ENCODE measurements around the gene FHAD1.
"Not testable (repeated sequence)": the region's sequence is repeated elsewhere in the genome, so short reads cannot be mapped to it uniquely, and the experiment has no call there.

Gene FHAD1

DNA sequence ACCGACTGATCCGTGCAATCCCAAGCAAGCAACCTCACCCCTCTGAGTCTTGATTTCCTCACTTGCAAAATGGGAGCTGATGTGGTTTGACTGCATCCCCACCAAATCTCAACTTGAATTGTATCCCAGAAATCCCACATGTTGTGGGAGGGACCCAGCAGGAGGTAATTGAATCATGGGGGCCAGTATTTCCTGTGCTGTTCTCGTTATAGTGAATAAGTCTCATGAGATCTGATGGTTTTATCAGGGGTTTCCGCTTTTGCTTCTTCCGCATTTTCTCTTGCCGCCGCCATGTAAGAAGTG lies 58.4 kb downstream of the FHAD1 start:
- no peak for DNase-seq (ENCODE audit: low read depth in 3 of 3)

DNA sequence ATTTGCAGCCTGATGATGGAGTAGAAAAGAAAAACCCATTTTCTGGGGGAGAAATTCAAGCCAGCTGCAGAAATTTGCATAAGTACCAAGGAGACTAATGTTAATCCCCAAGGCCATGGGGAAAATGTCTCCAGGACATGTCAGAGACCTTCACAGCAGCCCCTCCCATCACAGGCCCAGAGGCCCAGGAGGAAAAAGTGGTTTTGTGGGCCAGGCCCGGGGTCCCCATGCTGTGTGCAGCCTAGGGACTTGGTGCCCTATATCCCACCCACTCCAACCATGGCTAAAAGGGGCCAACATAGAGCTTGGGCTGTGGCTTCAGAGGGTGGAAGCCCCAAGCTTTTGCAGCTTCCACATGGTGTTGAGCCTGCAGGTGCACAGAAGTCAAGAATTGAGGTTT lies 59.3 kb downstream of the FHAD1 start:
- DNase-seq (ENCODE audit: low read depth in 3 of 3) = not testable (repeated sequence)

DNA sequence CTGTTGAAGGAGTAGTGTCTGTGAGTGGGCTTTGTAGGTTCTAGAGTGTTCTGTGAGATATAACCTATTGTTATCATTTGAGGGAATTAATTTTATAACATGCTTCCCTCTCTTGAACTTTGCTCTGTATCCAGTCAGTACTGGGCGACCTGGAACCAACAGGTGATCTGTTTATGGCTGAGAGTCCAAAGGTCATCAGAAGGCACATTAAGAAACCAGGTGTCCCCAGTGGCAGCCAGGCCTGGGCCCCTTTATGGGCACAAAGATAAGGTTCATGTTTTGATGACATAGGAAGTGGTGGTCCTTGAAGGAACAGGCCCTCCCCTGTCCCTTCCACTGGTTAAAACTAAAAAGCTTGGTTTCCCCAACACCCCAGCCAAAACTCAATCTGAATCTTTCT lies 61.1 kb downstream of the FHAD1 start:
- no peak for DNase-seq (ENCODE audit: low read depth in 3 of 3)

DNA sequence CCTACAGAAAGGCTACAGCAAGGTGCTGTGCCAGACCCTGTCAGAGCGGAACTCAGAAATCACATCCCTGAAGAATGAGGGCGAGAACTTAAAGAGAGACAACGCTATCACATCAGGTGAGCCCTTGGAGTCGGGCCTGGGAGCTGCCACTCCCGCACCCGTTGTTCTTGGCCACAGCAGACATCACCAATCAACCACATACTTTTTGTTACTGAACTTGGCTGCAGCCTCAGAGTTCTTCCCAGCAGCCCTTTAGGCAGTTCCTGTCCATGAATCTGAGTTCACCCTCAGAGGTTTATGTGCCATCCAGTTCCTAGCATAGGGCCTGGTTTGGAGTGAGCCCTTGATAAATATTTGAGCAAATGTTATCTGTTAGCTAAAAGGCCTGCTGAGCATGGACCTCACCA lies 61.6 kb downstream of the FHAD1 start:
- no peak for DNase-seq (ENCODE audit: low read depth in 3 of 3)

DNA sequence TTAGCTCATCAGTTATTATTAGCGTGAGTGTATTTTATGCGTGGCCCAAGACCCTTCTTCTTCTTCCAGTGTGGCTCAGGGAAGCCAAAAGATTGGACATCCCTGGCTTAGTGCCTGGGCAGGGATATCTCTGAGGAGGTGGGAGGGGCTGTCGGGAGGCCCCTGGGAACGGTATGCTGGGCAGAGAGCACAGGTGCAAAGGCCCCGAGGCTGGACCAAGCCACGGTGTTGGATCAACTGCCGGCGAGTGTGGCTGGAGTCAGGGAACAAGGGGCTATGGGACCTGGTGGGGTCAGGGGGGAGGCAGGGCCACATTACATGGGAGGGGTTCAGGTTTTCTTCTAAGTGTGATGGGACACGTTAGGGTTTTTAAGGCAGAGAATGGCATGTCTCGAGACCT lies 62.7 kb downstream of the FHAD1 start:
- DNase-seq (ENCODE audit: low read depth in 3 of 3) = no peak

DNA sequence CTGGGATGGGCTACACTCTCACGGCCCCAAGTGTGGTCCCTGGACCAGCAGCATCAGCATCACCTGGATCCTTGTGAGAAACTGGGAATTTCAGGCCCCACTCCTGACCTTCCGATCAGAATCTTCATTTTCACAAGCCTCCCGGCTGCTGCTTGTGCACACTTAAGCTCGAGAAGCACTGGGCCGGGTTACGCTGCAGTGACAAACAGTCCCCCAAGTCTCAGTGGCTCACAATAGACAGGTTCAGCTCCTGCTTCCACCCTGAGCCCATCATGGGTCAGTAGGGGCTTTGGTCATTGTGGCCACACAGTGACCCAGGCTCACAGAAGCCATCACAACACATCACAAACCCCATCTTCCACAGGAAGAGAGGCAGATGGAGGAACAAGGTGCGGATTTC lies 63.5 kb downstream of the FHAD1 start:
- DNase-seq (ENCODE audit: low read depth in 3 of 3) = no peak

DNA sequence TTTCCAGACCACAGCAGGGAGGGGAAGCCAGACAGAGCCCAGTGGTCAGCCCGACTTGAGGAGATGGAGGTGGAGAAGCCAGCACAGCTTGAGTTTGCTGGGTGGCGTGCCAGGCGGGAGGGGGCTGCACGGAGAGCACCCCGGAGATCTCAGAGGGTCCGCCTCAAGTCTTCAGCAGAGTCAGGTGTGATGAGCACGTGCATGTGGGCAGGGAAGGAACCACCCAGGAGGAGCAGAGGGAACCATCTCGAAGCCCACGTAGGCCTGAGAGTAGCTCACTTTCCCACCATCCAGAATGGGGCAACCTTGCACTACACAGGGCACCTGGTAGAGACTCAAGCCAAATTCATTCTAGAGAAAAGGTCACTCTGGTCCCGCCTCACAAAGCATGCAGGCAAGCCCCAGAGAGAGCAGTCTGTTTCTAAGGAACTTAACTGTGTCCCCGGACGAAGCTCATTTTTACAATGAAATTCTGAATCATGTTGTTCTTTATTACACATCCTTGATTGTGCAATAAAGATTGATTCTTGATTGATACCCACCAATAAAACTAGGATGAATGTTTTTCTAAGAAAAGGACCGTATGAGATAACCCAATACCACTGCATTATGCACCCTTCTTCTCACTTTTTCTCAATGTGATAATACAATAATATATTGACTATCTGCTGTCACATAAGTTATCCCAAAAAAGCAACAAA lies 64.2 kb downstream of the FHAD1 start:
- DNase-seq (ENCODE audit: low read depth in 3 of 3) = no peak

DNA sequence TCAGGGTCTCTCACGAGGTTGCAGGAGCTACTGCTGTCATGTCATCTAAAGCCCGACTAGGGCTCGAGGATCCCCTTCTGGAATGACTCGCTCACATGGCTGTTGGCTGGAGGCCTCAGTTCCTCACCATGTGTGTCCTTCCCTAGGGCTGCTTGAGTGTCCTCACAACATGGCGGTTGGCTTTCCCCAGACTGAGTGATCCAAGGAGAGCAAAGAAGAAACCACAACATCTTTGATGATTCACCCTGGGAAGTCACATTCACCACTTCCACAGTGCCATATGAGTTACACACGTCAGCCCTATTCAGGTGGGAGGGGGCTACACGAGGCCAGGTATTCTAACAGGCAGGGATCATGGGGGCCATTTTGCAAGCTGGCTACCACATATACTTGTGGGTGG lies 64.9 kb downstream of the FHAD1 start:
- DNase-seq (ENCODE audit: low read depth in 3 of 3) = no peak

DNA sequence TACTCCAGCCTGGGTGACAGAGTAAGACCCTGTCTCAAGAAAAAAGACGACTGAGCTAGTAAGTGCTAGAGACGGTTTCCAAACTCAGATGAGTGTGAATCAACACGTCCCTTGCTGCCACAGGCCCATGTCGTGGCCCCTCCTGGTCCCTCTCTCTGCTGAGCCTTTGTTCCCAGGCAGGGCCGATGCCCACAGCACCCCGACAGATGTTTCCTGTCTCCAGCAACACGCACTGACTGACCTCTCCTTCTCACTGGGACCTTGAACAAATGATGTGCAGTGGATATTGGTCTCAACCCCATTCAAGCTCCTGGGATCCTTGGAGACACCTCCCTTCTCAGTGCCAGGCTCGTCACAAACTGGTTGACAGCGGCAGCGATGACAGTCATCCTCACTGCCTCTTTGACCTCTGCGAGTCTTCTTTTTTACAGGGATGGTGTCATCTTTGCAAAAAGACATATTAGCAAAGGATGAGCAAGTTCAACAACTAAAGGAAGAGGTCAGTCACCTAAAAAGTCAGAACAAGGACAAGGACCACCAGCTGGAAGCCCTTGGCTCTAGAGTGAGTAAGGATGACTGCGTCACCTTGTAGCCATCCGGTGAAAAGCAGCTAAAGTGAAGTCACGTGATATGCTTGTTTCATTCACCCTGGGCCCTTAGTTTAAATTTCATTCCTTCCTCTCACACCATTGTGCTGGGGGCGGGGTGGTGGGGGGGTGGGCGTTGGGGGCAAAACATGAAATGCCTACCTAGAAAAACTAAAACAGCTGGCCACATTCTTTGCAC lies 65.8 kb downstream of the FHAD1 start:
- no peak for DNase-seq (ENCODE audit: low read depth in 3 of 3)

DNA sequence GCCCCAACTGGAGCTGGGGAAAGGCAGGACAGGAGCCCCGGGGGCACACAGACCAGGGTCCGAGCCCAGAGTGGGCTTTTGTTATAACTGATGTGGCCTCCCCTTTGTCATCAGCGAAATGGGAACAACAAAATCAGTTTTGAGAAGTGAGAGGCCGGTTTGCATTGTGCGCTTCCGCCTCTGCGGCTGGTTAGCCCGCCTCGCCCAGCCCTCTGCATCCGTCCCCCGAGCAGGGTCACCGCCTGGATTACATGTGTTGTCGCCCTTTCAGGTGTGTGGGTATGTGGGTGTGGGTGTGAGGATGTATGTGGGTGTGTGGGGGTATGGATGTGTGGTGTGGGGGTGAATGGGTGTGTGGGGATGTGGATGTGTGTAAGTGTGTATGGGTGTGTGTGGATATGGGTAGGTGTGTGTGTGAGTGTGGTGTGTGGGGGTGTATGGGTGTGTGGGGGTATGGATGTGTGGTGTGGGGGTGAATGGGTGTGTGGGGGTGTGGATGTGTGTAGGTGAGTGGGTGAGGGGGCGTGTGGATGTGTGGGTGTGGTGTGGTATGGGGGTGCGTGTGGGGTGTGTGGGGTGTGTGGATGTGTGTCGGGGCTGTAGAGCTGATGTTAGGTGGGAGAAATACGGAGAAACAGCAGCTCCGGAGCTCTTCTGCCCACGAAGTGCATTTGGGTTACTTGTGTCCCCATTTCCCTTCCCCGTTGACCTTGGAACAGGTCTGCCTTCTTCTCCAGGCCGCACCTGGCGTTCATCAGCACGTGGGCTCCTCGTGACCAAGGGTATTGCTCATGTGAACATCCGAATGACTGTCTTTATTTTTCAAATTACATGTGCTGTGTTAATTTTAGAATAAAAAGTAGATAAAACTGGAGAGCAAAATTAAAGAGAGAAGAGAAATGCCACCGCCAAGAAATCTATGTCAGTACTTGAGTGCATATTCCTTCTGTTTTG lies 67.6 kb downstream of the FHAD1 start:
- DNase-seq (ENCODE audit: low read depth in 3 of 3) = no peak

DNA sequence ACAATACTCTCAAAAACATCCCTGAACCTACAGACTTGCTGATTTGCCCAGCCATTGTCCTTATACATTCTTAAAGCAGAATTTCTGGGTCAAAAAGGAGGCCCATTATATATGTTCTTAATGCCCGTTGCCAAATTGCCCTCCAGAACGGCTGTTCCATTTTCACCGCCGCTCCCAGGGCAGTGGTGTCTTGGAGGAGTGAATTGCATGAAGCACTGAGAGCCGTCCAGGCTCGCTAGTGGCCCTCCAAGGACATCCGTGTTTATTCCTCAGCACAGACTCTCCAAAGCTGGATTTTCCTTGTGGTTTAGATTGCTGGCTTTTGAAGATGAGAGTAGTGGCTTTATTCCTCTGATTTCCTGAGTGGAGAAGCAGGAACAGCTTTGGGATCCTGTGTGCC lies 68.8 kb downstream of the FHAD1 start:
- no peak for DNase-seq (ENCODE audit: low read depth in 3 of 3)

DNA sequence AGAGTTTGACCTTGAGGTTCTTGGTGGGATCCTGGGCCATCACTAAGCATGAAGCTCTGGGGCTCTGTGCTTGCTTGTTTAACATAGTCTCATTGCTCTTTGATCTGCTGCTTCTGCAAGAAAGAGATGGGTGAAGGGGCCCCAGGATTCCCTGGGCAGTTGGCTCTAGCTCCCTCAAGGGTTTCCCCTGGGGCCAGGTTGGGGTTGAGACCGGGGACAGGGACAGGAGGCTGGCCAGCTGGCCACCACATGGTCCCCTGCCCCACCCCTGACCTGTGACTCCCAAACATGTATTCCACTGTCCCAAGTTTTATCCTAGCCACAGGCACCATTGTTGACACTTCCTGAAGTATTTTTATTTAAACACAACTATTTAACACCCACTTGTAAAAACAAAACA lies 69.5 kb downstream of the FHAD1 start:
- DNase-seq (ENCODE audit: low read depth in 3 of 3) = no peak

DNA sequence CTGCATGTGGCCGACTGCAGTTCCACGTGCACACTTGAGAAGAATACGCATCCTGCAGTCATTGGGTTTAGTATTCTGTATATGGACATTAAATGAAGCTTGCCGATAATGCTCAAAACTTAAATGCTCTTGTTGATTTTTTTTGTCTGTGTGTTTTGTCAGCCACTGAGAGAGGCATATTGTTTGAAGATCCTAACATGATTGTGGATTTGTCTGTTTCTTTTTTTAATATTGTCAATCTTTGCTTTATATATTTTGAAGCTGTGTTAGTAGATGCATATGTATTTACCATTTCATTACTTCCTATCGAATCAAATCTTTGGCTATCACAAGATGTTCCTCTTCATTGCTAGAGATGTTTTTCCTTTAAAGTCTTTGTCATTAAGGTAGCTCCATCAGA lies 73.2 kb downstream of the FHAD1 start:
- no peak for DNase-seq (ENCODE audit: low read depth in 3 of 3)

DNA sequence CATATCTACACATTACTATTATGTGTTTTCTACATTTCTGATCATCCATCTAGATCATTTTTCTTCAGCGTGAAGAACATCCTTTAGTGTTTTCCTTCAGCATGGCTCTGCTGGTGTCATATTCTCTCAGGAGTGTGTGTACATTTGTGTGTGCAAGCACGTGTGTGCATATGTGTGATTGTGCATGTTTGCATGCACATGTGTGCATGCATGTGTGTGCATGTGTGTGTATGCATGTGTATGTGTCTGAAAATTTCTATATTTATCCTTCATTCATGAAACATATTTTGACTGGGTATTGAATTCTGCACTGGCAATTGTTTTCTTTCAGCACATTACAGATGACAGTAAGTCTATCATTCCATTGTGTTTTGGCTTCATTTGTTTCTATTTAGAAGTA lies 74.6 kb downstream of the FHAD1 start:
- no peak for DNase-seq (ENCODE audit: low read depth in 3 of 3)

DNA sequence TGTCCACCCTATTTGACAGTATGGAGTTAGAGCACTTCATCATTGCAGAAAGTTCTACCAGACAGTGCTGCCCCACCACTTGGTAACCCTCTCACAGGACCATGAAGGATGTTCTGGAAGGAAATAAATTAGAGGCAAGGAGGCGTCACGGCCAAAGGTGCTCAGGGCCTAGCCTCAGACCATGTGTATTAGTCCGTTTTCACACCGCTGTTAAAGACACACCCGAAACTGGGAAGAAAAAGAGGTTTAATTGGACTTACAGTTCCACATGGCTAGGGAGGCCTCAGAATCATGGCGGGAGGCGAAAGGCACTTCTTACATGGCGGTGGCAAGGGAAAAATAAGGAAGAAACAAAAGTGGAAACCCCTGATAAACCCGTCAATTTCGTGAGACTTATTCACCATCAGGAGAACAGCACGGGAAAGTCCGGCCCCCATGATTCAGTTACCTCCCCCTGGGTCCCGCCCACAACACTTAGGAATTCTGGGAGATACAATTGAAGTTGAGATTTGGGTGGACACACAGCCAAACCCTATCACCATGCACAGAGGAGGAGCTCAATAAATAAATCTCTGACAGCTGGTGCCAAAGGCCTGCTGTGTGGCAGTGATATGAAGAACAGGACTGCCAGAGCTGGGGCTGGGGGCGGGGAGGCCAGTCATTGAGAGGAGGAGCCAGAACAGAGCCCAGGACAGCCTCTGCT lies 75.8 kb downstream of the FHAD1 start:
- DNase-seq (ENCODE audit: low read depth in 3 of 3) = no peak

DNA sequence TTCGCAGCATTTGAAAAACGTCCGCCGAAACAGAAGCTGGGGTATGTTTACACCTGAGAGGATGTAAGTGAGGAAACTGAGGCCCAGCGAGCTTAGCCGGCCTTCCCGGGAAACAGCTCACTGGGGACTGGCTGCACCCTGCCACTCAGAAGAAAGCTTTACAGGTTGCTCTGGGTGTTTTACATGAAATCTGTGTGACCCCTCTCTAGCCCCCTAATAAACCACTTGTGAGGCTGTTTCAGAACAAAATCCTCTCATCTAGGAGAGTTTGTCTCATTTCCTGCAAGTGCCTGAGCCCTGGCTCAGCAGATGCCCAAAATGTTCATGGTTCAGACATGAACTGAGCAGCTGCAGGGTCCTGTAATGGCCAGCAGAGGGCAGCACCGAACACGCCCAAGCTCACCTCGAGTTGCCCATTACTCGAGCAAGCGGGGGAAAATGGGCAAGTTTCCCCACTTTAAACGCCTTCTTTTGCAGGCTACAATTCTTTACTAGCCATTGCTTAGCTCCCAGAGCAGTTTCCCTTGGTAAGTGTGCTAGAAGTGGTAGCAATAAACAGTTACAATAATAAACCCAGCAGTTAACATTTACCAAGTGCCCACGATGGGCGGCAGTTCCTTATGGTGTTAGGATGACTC lies 76.4 kb downstream of the FHAD1 start:
- peak; percentile 44 to 65 (median 54) for DNase-seq (ENCODE audit: low read depth in 3 of 3)

DNA sequence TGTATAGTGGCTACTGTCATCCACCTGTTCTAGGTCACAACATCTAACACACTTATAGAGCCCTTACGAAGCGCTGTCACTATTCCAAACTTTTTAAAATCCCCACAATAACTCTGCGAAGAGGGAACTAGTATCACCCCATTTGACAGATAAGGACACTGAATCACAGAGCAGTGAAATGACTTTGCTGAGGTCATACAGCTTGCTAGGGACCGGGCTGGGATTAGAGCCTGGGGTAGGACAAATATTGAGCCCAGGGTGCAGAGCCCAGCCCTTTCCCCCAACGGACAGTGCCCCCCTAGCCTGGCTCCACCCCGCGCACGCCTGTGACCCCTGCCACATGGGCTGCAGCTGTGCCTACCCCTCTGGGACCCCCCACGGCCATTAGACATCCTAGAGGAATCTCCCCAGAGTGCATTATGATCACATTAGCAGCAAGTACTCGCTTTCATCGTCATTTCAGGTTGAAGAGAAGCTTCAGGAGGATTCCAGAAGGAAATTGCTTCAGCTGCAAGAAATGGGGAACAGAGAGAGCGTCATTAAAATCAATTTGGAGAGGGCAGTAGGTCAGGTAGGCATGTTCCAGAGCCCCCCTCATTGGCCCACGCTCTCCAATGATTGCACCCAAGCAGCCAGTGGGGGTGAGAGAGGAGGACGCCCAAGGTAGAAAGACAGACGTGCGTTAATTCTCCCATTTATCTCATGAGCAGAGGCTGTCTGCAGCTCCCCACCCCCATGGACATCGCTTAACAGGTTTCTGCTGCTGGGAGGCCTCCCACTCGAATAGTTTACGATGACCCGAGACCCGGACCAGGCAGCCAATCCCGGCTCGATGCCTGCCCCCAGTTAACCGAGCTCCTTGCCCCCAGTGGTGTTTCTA lies 77.2 kb downstream of the FHAD1 start:
- DNase-seq (ENCODE audit: low read depth in 3 of 3) = no peak

DNA sequence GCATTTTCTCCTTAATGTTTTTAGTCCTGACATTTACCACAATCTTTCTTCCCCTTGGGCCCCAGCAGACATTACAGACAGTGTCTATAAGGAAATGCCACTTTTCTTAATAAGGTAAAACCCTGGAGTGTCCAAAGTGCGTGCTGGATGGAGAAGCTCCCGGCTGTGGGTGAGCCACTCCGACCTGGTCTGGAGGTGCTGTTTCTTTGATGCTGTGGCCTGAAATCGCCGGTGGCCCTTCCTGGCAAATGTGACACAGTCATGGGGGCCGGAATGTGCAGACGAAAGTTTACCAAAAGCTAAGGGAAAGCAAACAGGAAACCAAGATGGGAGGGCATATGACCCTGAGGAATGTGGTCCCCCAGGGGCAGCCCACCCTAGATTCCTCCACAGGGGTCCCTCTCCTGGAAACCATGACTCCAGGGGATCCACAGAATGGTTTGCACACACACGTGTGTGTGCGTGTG lies 77.9 kb downstream of the FHAD1 start:
- no peak for DNase-seq (ENCODE audit: low read depth in 3 of 3)

DNA sequence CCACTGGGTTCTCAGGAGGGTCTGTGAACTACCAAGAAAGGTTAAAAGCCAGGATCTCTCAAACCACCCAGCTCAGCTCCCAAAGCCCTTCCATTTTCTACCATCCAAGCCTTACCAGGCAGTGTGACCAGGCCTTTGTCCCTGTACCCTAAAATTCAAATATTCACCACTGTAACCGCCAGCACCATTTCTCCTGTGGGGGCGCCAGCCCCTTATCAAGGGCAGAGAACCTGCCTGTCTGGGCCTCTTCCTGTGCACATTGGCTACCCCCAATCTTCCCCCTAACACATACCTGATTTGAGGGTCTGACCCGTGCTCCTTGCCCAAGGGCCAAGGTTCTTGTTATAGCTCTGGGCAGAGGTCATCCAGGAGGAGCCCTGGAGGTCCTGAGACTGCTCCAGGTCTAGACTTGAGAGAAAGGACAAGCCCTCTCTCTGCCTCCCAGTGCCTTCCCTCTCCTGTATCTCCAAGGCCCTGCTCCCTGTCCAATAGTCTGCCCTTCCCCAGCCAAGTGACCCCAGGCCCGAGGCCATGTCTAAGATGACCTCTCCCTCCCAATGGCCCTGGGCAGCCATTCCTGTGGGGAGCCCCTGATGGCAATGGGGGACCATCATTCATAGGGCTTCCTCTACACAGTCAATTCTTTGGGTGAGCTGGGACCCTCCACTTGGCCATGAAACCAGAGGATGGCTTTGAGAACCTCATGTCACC lies 78.5 kb downstream of the FHAD1 start:
- no peak for DNase-seq (ENCODE audit: low read depth in 3 of 3)
